HepG2 (cell line): ENCODE measurements around the gene CPN1. TPM values are rescaled to one million over a fixed set of nuclear protein-coding genes. Genes with fewer than 3 reads are reported as not detected.

Source experiments
- BATF2 ChIP-seq: sonication (generic); formaldehyde crosslinking; IDR thresholded peaks from 2 replicates; pipeline ENCODE4 v1.8.0; 2022; ENCODE audit warnings: mild to moderate bottlenecking, missing genetic modification reagents, moderate library complexity
- DPF2 ChIP-seq: sonication (generic); formaldehyde crosslinking; IDR thresholded peaks from 2 replicates; pipeline ENCODE4 v1.4.0; 2020; ENCODE audit warnings: mild to moderate bottlenecking, low read depth, missing genetic modification reagents, borderline replicate concordance
- GLMP ChIP-seq: sonication (generic); formaldehyde crosslinking; IDR thresholded peaks from 2 replicates; pipeline ENCODE4 v1.9.0; 2021; ENCODE audit warnings: missing genetic modification reagents, mild to moderate bottlenecking, borderline replicate concordance
- HNRNPK ChIP-seq: fragments of 200-400 bp; formaldehyde crosslinking; IDR thresholded peaks from 2 replicates; pipeline ENCODE4 v1.6.1; 2018; ENCODE audit warnings: low read length, low read depth, moderate library complexity, mild to moderate bottlenecking; ENCODE audit not compliant: poor library complexity, severe bottlenecking
- KLF12 ChIP-seq: sonication (generic); formaldehyde crosslinking; IDR thresholded peaks from 2 replicates; pipeline ENCODE4 v1.4.0; 2020; ENCODE audit warnings: missing genetic modification reagents, borderline replicate concordance
- MBD4 ChIP-seq: IDR thresholded peaks from 2 replicates; pipeline ENCODE4 v1.6.1; 2012; ENCODE audit warnings: low read length, inconsistent platforms, borderline replicate concordance
- MBNL3 ChIP-seq: fragments of 250-450 bp; sonication (Bioruptor Pico); conservative IDR thresholded peaks from 2 replicates; pipeline ENCODE4 v1.8.0; 2022; ENCODE audit warnings: mild to moderate bottlenecking, inconsistent platforms
- NCOR1 ChIP-seq: fragments of 200-600 bp; sonication (generic); IDR thresholded peaks from 2 replicates; pipeline ENCODE4 v1.7.0; 2017; ENCODE audit warnings: antibody characterized with exemption, low read length, borderline replicate concordance
- PLRG1 ChIP-seq: fragments of 450-650 bp; conservative IDR thresholded peaks from 2 replicates; pipeline ENCODE4 v1.6.1; 2016
- RBAK ChIP-seq: sonication (generic); formaldehyde crosslinking; IDR thresholded peaks from 2 replicates; pipeline ENCODE4 v1.5.1; 2020; ENCODE audit warnings: mild to moderate bottlenecking, missing genetic modification reagents
- REXO4 ChIP-seq: sonication (generic); formaldehyde crosslinking; IDR thresholded peaks from 2 replicates; pipeline ENCODE4 v1.8.0; 2022; ENCODE audit warnings: missing genetic modification reagents, mild to moderate bottlenecking, borderline replicate concordance
- RXRA ChIP-seq: sonication (generic); formaldehyde crosslinking; IDR thresholded peaks from 2 replicates; pipeline ENCODE4 v1.5.1; 2020; ENCODE audit warnings: missing genetic modification reagents
- STAG1 ChIP-seq: sonication (generic); formaldehyde crosslinking; IDR thresholded peaks from 2 replicates; pipeline ENCODE4 v1.4.0; 2020; ENCODE audit warnings: missing genetic modification reagents
- TEAD2 ChIP-seq: sonication (generic); formaldehyde crosslinking; IDR thresholded peaks from 2 replicates; pipeline ENCODE4 v1.9.0; 2021; ENCODE audit warnings: missing genetic modification reagents
- YY1 ChIP-seq: IDR thresholded peaks from 2 replicates; pipeline ENCODE4 v1.6.1; 2011; ENCODE audit warnings: low read length, low read depth, moderate library complexity, mild to moderate bottlenecking; ENCODE audit not compliant: insufficient read depth, insufficient replicate concordance
- ZBTB3 ChIP-seq: sonication (generic); formaldehyde crosslinking; IDR thresholded peaks from 2 replicates; pipeline ENCODE4 v1.4.0; 2020; ENCODE audit warnings: low read depth, mild to moderate bottlenecking, moderate library complexity, missing genetic modification reagents, borderline replicate concordance
- ZNF121 ChIP-seq: sonication (generic); formaldehyde crosslinking; IDR thresholded peaks from 2 replicates; pipeline ENCODE4 v1.5.0; 2020; ENCODE audit warnings: mild to moderate bottlenecking, missing genetic modification reagents
- ZNF260 ChIP-seq: sonication (generic); formaldehyde crosslinking; IDR thresholded peaks from 2 replicates; pipeline ENCODE4 v1.4.0; 2020; ENCODE audit warnings: missing genetic modification reagents, low read depth, mild to moderate bottlenecking, borderline replicate concordance
- ZNF33B ChIP-seq: sonication (generic); formaldehyde crosslinking; IDR thresholded peaks from 2 replicates; pipeline ENCODE4 v1.5.1; 2020; ENCODE audit warnings: mild to moderate bottlenecking, missing genetic modification reagents
- ZNF34 ChIP-seq: sonication (generic); formaldehyde crosslinking; IDR thresholded peaks from 2 replicates; pipeline ENCODE4 v1.4.0; 2020; ENCODE audit warnings: mild to moderate bottlenecking, missing genetic modification reagents, borderline replicate concordance
- ZNF782 ChIP-seq: sonication (generic); formaldehyde crosslinking; IDR thresholded peaks from 2 replicates; pipeline ENCODE4 v1.4.0; 2020; ENCODE audit warnings: missing genetic modification reagents, mild to moderate bottlenecking, borderline replicate concordance
- polyA plus RNA-seq, 8 experiments: library from polyadenylated mRNA; depleted of rRNA in 3 of 8; stranded (reverse) in 7 of 8; unstranded in 1 of 8; fragments of >200 nt; fragmentation: Illumina TruSeq in 4 of 8; extraction: Trizol in 4 of 8; gene quantifications; 2 replicates each; pipeline versions ENCODE4 v1.2.1 to v1.2.3, GENCODE V29; 2011 to 2016; ENCODE audit warnings: low read depth in 4 of 8, missing spikeins in 1 of 8, mixed read lengths in 1 of 8; ENCODE audit not compliant: insufficient read depth in 1 of 8
- total RNA-seq, 5 experiments: library from RNA; depleted of rRNA; stranded (reverse); fragments of >200 nt; fragmentation: Illumina TruSeq; extraction: Trizol; gene quantifications; 2 replicates each; pipeline ENCODE4 v1.2.3, GENCODE V29; 2016; ENCODE audit warnings: low read depth in 1 of 5
- TF ChIP-seq, protein P1 (sequence below): sonication (generic); formaldehyde crosslinking; IDR thresholded peaks from 2 replicates; pipeline ENCODE4 v1.4.0; 2020; ENCODE audit warnings: low read depth, missing genetic modification reagents
- TF ChIP-seq, protein P2 (sequence below): sonication (generic); formaldehyde crosslinking; IDR thresholded peaks from 2 replicates; pipeline ENCODE4 v1.4.0; 2020; ENCODE audit warnings: missing genetic modification reagents, low read depth, mild to moderate bottlenecking, borderline replicate concordance

Gene CPN1
- total and polyA plus RNA-seq, 2 of the 13 experiments (the other 11 are each of a cell fraction or from before 2014, with no cell fraction given), result 17.3 to 35.1 TPM

DNA sequence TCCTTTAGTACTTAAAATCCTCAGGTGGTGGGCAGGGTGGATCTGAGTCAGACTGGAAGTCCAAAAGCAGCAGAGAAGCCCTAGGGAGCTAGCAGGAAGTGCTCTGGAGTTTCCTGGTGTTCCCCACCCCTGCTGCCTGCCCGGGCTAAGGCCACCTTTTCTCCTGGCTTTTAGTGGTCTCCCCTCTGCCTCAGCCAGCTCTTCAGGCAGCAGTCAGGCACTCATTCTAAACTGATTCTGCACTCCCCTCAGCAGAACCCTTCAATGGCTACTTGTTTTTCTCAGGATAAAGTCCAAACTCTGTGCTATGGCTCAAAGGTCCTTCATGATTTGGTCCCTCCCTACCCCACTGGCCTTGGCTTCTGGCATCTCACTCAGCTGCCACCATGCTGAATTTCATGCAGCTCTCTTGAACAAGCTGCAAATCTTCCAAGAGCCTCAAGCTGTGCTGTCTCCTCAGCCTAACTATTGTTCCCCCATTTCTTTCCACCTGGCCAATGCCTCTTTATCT is 43.1 kb downstream of the CPN1 start (continued):
- TF ChIP-seq ZBTB3 (CRISPR knock-in tag), result no peak
- TF ChIP-seq DPF2 (CRISPR knock-in tag), result no peak
- TF ChIP-seq YY1, result peak; percentile 66
- TF ChIP-seq MBNL3 (CRISPR knock-in tag), result no peak
- no peak for TF ChIP-seq ZNF121 (CRISPR knock-in tag)
- TF ChIP-seq RXRA (CRISPR knock-in tag), result peak; percentile 30; the same call in 1 of the 2 replicates
- TF ChIP-seq PLRG1, result no peak
- no peak for TF ChIP-seq RBAK (CRISPR knock-in tag)
- TF ChIP-seq ZNF260 (CRISPR knock-in tag), result no peak
- TF ChIP-seq, protein P1, sequence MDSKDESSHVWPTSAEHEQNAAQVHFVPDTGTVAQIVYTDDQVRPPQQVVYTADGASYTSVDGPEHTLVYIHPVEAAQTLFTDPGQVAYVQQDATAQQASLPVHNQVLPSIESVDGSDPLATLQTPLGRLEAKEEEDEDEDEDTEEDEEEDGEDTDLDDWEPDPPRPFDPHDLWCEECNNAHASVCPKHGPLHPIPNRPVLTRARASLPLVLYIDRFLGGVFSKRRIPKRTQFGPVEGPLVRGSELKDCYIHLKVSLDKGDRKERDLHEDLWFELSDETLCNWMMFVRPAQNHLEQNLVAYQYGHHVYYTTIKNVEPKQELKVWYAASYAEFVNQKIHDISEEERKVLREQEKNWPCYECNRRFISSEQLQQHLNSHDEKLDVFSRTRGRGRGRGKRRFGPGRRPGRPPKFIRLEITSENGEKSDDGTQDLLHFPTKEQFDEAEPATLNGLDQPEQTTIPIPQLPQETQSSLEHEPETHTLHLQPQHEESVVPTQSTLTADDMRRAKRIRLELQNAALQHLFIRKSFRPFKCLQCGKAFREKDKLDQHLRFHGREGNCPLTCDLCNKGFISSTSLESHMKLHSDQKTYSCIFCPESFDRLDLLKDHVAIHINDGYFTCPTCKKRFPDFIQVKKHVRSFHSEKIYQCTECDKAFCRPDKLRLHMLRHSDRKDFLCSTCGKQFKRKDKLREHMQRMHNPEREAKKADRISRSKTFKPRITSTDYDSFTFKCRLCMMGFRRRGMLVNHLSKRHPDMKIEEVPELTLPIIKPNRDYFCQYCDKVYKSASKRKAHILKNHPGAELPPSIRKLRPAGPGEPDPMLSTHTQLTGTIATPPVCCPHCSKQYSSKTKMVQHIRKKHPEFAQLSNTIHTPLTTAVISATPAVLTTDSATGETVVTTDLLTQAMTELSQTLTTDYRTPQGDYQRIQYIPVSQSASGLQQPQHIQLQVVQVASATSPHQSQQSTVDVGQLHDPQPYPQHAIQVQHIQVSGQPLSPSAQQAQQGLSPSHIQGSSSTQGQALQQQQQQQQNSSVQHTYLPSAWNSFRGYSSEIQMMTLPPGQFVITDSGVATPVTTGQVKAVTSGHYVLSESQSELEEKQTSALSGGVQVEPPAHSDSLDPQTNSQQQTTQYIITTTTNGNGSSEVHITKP, result 0 out of 2 replicates have a peak, but pooled peaks have one; percentile 15
- TF ChIP-seq ZNF782, result no peak
- no peak for TF ChIP-seq ZNF34 (CRISPR knock-in tag)
- TF ChIP-seq, protein P2, sequence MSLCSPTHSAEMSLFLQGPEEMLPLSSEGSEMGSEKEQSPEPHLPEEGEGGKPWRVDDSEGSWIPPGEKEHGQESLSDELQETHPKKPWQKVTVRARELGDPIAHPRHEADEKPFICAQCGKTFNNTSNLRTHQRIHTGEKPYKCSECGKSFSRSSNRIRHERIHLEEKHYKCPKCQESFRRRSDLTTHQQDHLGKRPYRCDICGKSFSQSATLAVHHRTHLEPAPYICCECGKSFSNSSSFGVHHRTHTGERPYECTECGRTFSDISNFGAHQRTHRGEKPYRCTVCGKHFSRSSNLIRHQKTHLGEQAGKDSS (CRISPR knock-in tag), result no peak
- TF ChIP-seq TEAD2, result no peak
- TF ChIP-seq ZNF33B (CRISPR knock-in tag), result no peak
- TF ChIP-seq KLF12 (CRISPR knock-in tag), result no peak
- TF ChIP-seq REXO4 (CRISPR knock-in tag), result no peak
- no peak for TF ChIP-seq STAG1 (CRISPR knock-in tag)
- TF ChIP-seq BATF2 (CRISPR knock-in tag), result no peak
- no peak for TF ChIP-seq HNRNPK
- no peak for TF ChIP-seq MBD4
- TF ChIP-seq GLMP (CRISPR knock-in tag), result no peak
- TF ChIP-seq NCOR1, result peak; percentile 81
